Loucy (cell line): ENCODE results near the gene CTRL.

Experiments
- EZH2phosphoT487 ChIP-seq: fragments of 200-600 bp; IDR thresholded peaks from 2 replicates; pipeline ENCODE4 v1.6.1; 2018; ENCODE audit warnings: antibody characterized with exemption, mild to moderate bottlenecking, moderate library complexity, borderline replicate concordance
- TF ChIP-seq, protein P1 (sequence below): fragments of 200-600 bp; sonication (generic); conservative IDR thresholded peaks from 2 replicates; pipeline ENCODE4 v1.5.1; 2014; ENCODE audit warnings: mild to moderate bottlenecking, antibody characterized with exemption, low read length

DNA sequence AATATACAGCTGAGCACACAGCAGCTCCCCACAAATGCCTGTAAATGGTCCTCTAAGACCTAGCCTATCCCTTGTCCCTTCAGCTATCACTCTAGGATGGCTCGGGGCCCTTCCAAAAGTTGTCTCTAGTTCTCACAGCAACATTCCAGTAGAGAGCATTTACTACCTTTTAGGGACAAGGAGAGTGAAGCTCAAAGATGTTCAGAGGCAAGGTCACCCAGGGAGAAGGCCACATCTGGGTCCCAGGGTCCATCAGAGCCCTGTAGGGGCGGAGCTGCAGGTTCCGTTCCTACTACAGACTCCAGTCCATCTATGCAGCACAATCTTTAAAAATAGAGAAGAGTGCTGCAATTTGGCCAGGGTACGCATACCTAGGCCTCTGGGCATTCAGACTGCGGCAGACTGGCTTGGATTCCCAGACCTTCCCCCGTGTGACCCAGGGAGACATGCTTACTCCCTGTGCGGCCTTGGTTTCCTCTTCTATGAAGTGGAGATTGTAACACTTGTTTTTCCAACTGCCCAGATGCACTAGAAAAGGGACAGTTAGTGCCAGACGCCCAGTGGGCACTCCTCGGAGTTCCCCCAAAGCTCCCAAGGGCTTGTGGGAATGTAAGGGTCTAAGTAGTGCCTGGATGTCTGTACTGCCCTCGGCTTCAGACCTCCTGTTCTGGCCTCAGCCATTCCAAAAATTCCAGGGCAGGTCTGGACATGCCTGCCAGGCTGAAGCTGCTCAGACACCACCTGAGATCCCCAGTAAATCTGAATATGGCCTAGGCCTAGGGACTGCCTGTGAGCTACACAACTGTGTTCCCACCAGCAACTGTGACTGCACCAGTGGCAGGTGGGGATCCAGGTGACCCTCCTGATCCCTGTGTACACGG is 34.2 kb upstream of the CTRL start:
- TF ChIP-seq, protein P1, sequence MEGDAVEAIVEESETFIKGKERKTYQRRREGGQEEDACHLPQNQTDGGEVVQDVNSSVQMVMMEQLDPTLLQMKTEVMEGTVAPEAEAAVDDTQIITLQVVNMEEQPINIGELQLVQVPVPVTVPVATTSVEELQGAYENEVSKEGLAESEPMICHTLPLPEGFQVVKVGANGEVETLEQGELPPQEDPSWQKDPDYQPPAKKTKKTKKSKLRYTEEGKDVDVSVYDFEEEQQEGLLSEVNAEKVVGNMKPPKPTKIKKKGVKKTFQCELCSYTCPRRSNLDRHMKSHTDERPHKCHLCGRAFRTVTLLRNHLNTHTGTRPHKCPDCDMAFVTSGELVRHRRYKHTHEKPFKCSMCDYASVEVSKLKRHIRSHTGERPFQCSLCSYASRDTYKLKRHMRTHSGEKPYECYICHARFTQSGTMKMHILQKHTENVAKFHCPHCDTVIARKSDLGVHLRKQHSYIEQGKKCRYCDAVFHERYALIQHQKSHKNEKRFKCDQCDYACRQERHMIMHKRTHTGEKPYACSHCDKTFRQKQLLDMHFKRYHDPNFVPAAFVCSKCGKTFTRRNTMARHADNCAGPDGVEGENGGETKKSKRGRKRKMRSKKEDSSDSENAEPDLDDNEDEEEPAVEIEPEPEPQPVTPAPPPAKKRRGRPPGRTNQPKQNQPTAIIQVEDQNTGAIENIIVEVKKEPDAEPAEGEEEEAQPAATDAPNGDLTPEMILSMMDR = no peak
- TF ChIP-seq EZH2phosphoT487 = no peak
